Vagina (tissue), 2 donors: Measurements from ENCODE around the gene TAS2R20.

ENCODE experiments used
- POLR2A ChIP-seq, 2 donors: fragments of 450-650 bp; IDR thresholded peaks; one replicate each; pipeline ENCODE4 v1.6.1; 2017; ENCODE audit warnings: antibody characterized with exemption in 2 of 2, mild to moderate bottlenecking in 2 of 2, moderate library complexity in 2 of 2
- TF ChIP-seq, protein P1 (sequence below), 3 experiments: fragments of 450-650 bp in 2 of 3; fragments of 200-600 bp in 1 of 3; sonication (generic) in 1 of 3; IDR thresholded peaks; one replicate each; pipeline ENCODE4 v1.5.1; 2017 to 2019; ENCODE audit warnings: antibody characterized with exemption in 3 of 3, mild to moderate bottlenecking in 2 of 3, moderate library complexity in 2 of 3

DNA sequence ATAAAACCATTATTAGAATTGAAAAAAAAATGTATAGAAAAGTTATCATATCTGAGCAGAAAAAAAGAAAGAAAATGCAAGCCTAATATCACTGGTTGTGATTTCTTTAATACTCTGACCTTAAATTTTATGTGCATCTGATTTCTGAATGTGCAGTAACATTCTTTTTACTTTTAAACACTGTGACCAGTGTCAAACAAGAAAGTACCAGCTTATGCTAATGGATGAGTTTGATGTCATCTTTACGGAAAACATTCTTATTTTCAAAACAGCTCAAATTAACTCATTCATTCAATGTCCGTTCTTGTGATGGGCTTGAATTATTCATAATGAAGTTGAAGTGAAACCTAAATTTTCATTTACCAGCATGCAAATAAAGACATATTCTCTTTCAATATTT is 11.3 kb downstream of the TAS2R20 start, which contains the start of gene TAS2R50:
- TF ChIP-seq, protein P1, sequence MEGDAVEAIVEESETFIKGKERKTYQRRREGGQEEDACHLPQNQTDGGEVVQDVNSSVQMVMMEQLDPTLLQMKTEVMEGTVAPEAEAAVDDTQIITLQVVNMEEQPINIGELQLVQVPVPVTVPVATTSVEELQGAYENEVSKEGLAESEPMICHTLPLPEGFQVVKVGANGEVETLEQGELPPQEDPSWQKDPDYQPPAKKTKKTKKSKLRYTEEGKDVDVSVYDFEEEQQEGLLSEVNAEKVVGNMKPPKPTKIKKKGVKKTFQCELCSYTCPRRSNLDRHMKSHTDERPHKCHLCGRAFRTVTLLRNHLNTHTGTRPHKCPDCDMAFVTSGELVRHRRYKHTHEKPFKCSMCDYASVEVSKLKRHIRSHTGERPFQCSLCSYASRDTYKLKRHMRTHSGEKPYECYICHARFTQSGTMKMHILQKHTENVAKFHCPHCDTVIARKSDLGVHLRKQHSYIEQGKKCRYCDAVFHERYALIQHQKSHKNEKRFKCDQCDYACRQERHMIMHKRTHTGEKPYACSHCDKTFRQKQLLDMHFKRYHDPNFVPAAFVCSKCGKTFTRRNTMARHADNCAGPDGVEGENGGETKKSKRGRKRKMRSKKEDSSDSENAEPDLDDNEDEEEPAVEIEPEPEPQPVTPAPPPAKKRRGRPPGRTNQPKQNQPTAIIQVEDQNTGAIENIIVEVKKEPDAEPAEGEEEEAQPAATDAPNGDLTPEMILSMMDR (IDR thresholded peaks at IDR 0.05), result no peak
- no peak for TF ChIP-seq POLR2A (IDR thresholded peaks at IDR 0.05)
